SK-N-DZ (cell line): ENCODE results near the gene POP7.
"Not testable (repeated sequence)": the region's sequence is repeated elsewhere in the genome, so short reads cannot be mapped to it uniquely, and the experiment has no call there.

ENCODE experiments used
- DNase-seq: peaks from one replicate; pipeline ENCODE4 v3.0.0-alpha.2; 2015; ENCODE audit warnings: low spot score

The POP7 gene

DNA sequence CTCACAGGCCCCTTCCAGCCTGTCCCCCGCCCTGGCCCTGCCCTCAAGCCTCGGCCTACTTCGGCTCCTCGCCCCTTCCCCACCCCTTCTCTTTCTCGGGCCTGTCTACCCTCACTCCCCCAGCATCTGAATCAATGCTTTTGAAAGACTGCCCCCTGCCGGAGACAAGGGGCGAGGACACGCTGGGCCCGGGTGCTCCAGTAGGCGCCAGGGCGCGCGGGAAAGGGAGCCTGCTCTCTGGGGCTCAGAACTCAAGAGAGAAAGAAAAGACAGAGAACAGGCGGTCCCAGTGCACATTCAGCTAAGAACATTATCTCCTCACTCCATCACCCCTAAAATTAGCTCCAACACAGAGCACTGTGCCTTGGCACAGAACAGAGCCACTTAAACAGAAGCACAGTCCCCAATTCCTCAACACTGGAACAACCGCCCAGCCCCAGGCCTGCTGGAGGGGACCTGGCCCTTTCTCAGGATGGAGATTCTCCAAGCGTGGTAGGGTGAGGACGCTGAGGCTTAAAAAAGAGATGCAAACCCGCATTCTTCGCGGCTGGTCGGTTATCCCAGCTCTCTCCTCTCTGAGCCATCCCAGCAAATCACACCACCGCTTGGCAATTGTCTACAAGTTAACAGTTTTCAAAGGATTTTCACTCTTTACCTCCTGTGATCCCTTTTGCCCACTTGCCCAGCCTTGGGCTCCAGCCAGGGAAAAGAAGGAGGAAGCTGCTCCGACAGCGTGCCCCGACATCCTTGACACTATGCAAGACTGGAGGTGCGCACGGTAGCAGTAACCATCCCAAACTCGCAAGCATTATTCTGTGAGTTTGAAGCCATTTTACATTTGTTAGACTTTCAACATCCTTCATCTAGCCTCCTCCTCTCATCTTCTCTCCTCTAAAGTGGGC lies 14.0 kb upstream of the POP7 start:
- DNase-seq, result peak; percentile 83

- DNase-seq, result no peak
These were observed 13.4 kb upstream of the POP7 start for GRCh38 chr7:100692578-100692961.

DNA sequence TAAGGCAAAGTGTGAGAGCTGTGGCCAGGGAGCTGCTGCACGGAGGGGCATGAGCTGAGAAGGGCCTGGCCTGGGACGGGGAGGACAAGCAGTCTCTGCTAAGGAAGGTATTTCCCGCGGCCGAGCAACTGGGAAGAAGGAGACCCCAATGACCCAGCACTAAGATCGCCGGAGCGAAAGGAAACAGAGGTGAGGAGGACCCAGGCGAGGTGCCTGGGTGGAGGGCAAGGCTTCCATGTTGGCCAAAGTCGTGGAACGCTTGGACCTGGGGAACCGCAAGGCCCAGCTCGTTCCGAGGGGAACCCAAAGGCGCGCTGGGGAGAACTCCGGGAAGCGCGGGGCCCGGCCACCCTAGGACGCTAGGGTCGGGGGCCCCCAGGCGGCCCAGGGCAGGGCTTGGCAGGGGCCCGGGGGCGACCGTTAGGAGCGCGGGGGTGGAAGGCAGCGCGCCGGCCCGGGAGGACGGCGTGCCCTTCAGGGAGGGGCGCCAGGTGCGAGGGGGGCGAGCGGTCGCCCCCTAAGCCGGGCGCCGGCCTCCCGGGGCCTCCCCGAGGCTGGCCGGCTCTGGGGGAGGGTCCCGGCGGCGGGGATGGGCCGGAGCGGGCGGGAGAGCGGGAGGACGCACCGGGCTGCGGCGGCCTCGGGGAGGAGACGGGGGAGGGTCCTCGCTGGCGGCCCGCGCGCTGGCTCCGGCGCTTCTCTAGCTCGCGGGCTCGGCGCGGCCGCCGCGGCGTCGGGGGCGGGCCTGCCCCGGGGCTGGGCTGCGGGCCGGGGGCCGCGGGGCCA lies 12.4 kb upstream of the POP7 start:
- DNase-seq, result no peak

GRCh38 chr7:100694098-100694745 lies 11.7 kb upstream of the POP7 start, which contains the start of gene GIGYF1:
TSS of gene GIGYF1 (minus strand) at chr7:100694250. CDS start at chr7:100688238, 6,012 bp downstream.
- peak; percentile 64 for DNase-seq

DNA sequence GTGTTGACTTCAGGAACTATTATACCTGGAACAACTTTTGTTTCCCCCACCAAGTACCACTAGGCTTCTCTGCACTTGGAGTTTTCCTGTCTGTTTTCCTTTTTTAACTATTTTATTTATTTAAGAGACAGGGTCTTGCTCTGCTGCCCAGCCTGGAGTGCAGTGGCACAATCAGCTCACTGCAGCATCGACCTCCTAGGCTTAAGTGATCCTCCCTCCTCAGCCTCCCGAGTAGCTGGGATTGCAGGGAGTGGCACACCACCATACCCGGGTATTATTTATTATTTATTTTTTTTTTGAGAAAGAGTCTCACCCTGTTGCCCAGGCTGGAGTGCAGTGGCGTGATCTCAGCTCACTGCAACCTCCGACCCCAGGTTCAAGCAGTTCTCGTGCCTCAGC lies 9.8 kb upstream of the POP7 start:
- DNase-seq, result no peak

GRCh38 chr7:100699018-100699417 lies 6.9 kb upstream of the POP7 start:
- no peak for DNase-seq

- DNase-seq, result not testable (repeated sequence)
These were observed 4.8 kb upstream of the POP7 start for GRCh38 chr7:100701089-100701488.

DNA sequence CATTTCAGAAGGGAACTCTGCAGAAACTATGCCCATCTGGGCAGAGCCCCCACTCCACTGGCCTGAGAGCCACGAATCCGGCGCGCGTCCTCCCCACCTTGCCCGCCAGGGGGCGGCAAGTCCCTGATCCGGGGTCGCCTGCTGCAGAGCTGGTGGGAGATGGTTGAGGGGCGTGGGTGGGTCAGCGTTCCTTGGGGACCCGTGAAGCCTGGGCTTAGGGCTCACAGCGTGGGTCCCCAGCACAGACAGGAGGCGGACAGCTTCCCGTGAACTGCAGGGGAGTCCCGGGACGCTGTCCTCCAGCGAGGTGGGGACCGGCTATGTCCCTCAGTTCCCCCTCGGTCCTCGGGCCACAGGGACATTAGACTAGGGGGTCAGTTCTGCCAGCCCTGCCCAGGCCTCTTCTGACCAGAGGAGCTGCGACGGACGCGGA lies 585 bp upstream of the POP7 start:
- peak; percentile 84 for DNase-seq

DNA sequence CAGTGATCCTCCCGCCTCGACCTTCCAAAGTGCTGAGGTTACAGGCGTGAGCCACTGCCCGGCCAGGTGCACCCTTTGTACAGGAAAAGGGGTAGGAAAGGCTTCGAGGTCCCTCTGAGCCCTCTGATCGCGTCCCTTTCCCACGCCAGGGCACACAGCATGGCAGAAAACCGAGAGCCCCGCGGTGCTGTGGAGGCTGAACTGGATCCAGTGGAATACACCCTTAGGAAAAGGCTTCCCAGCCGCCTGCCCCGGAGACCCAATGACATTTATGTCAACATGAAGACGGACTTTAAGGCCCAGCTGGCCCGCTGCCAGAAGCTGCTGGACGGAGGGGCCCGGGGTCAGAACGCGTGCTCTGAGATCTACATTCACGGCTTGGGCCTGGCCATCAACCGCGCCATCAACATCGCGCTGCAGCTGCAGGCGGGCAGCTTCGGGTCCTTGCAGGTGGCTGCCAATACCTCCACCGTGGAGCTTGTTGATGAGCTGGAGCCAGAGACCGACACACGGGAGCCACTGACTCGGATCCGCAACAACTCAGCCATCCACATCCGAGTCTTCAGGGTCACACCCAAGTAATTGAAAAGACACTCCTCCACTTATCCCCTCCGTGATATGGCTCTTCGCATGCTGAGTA lies 871 bp downstream of the POP7 start:
- no peak for DNase-seq

- no peak for DNase-seq
These were observed 2.5 kb downstream of the POP7 start for GRCh38 chr7:100708395-100708794.

DNA sequence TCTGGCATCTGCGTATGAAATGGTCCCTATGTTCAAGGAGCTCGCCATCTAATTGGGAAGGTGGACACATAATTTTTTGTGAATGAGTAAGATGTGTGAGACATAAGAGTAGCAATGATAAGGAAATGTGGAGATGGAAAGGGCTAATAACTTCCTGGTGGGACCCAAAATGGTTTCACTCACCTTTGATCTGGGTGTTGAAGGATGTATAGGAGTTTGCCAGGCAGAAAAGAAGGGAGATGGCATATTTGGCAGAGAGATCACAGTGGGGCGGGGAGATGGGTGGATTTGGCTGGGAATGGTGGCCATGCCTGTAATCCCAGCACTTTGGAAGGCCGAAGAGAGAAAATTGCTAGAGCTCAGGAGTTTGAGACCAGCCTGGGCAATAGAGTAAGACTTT lies 4.5 kb downstream of the POP7 start:
- no peak for DNase-seq

GRCh38 chr7:100711369-100711768 lies 5.4 kb downstream of the POP7 start:
- no peak for DNase-seq

DNA sequence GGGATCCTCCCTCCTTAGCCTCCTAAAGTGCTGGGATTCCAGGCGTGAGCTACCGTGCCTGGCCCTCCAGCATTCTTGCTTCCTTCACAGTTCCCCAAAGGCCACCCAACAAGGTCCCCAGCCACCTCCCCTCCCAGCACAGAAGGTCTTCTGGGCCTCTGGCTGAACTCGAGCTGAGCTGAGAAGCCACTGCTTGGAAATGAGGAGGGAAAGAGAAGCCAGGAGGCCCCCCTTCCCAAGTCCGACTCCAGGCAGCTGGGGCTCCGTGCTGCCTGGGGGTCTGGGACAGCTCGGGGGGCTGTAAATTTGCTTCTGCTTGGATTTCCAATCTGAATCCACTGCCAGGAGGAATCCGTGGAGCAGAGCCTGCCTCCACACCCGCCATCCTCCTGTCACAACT lies 8.8 kb downstream of the POP7 start:
- no peak for DNase-seq

DNA sequence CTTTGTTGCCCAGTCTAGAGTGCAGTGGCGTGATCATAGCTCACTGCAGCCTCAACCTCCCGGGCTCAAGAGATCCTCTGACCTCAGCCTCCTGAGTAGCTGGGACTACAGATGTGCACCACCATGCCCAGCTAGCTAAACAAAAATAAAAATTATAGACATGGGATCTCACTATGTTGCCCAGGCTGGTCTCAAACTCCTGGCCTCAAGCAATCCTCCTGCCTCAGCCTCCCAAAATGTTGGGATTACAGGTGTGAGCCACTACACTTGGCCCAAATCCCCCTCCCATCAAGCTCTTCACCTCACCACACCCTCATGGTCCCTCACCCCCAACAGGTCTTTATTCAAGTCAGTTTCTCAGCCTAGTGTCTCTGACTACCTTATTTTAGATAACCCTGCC lies 11.2 kb downstream of the POP7 start:
- DNase-seq, result not testable (repeated sequence)

DNA sequence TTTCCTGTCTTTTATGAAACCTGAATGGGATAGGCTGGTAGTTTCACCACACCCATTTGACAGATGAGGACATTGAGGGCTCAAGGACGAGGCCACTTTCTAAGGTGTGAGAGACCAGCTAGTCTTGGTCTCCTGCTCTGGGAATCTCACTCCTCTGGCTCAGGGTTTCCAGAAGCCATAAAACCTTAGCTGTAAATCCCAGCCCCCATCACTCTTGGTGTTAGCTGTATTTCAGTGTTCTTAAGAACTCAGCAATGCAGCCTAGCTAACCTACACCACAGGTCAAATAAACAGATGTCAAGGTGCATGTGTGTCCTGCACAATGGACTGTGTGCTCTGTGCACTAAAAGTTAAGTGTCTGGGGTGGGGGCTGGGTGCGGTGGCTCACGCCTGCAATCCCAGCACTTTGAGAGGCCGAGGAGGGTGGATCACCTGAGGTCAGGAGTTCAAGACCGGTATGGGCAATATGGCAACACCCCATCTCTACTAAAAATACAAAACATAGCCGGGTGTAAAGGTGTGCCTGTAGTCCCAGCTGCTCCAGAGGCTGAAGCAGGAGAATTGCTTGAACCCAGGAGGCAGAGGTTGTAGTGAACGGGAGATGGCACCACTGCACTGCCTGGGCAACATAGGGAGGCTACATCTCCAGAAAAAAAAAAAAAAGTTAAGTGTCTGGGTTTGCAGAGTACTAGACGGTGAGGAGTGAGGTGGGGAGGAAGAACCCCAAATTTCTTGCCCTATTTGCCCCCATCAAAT lies 13.8 kb downstream of the POP7 start:
- no peak for DNase-seq

- DNase-seq, result no peak
These were observed 14.4 kb downstream of the POP7 start, which contains the start of gene EPO for GRCh38 chr7:100720279-100720670. TSS of gene EPO (plus strand) at chr7:100720468. CDS start at chr7:100720981, 513 bp downstream.

GRCh38 chr7:100720671-100721504 lies 15.0 kb downstream of the POP7 start:
- no peak for DNase-seq

DNA sequence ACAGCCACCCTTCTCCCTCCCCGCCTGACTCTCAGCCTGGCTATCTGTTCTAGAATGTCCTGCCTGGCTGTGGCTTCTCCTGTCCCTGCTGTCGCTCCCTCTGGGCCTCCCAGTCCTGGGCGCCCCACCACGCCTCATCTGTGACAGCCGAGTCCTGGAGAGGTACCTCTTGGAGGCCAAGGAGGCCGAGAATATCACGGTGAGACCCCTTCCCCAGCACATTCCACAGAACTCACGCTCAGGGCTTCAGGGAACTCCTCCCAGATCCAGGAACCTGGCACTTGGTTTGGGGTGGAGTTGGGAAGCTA lies 15.5 kb downstream of the POP7 start:
- DNase-seq, result no peak

- no peak for DNase-seq
These were observed 16.7 kb downstream of the POP7 start for GRCh38 chr7:100722480-100723212.
